HG02852 (cell line): ENCODE measurements around the gene CELF4.

Experiments used
- ATAC-seq: cut with Tn5 transposase; IDR thresholded peaks from one replicate; pipeline ENCODE4 v1.9.1; 2021; ENCODE audit warnings: mild to moderate bottlenecking, moderate library complexity; ENCODE audit not compliant: unreplicated experiment

The CELF4 gene

DNA sequence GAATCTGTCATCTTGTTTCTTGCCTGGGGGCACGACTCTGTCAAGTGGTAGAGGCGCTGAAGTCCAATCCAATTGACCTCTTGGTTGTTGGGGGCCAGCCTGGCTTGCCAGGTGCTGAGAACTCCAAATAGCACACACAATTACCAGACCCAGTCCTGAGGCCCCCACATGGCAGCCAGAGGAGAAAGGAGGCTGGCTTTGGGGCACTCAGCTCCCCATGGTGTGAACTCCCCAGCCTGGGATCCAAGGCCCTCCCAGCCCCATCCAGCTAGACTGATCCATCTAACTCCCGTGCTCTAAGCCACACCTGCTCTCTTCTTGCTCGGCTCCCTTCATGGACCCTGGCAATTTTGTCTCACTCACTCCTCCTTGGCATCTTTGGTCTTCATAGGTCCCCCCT, 170.0 kb downstream of the CELF4 start:
- no peak for ATAC-seq

DNA sequence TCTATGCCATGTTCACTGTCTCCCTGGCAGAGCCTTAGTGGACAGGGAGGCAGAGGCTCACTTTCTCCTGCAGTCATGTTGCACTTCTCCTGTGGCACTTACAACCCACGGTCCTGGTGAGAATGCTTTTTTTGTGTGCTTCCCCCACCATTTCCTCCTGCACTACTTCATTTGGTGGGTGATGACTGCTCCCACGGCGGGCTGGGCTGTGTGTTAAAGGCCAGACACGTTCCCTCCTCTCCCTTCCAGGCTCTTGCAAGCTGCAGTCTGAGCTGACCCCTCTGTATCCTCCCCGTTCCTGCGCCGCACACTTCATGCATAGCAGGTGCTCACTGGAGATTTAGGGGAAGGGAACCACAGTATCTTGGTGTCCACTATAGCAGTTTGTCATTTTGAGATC, 170.5 kb downstream of the CELF4 start:
- ATAC-seq: no peak

DNA sequence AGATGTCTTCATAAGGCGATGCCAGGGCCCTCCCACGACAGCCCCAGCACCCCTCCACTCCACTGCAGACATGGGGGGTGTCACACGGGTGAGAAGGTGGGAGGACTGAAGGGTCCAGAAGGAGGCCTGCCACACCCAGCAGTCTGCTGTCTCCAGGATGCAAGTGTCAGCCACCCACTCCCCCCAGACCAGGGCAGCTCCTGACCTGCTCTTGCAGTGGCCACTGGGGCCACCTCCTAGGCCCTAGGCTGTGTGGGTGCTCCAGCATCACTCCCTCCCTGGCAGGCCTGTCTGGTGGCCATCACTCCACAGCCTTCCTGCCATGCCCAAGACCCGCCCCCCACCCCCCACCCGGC, 171.0 kb downstream of the CELF4 start:
- ATAC-seq: no peak

DNA sequence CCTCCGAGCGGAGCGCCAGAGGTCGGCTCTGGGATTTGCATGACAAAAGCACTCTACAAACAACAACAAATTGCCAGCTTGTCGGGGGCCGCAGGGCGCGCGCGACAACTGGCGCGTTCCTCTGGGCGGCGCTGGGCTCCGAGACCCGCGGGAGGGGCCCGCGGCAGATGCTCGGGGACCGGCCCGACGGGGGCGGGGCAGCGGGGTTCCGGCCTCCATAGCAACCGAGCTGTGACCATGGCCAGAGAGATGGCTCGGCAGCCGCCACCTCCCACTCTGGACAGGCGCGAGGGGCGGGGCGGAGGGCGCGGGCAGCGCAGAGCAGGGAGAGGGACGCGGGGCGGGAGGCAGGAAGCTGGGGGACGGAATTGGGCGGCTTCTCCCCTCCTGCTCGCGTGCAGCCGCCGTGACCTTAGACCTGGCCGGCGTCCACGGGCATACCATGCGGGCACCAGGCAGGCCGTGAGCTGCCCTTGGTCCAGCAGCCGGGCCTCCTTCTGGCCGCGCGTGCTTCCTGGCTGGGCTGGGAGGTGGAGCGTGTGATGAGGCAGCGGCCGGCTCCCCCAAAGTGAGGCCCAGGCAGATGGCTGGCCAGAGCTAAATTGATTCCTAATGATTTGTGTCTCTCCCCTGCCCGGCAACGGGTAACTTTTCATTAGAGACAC, 171.5 kb downstream of the CELF4 start:
- ATAC-seq: no peak

DNA sequence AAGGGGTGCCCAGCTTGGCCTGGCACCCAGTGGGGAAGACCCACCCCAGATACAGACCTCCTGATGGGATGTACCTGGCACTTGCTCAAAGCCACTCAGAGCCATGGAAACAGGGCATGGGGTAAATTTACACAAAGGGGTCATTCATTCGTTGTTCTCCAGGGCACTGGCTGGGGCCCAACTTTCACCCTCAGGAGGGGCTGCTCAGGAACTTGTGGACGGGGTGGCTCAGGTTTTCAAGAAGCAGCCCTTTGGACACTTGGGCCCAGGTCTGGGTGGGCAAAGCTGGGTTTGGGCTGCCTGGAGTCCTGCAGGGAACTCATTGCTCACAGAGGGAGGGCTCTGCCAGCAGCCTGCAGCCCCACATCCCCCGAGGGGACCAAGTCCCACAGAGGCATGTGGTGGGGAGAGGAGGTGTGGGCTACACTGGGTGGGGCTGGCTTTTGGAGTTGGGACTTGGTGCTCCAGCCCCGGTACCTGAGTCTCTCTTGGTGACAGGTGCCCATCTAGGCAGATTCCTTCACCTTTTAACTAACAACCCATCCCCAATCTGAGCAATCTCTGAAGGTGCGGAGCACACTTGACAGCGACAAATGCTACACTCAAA, 172.3 kb downstream of the CELF4 start:
- no peak for ATAC-seq

DNA sequence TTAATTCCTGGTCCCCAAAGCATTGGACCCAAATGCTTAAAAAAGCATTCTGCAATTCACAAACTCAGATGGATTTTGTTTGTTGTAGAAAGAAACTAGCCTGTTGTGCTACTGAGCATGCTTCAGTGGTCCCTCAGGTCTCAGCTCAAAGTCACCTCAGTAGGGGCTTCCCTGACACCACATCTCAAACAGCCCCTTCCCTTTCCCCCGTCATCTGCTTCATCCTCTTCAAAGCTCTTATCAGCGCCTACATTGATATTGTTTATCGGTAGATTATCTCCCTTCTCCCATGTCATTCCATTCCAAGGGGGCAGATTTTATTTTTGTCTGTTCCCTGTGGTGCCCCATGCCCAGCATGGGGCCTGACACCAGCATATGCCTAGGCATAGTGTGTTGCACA, 172.9 kb downstream of the CELF4 start:
- peak; percentile 33 for ATAC-seq

DNA sequence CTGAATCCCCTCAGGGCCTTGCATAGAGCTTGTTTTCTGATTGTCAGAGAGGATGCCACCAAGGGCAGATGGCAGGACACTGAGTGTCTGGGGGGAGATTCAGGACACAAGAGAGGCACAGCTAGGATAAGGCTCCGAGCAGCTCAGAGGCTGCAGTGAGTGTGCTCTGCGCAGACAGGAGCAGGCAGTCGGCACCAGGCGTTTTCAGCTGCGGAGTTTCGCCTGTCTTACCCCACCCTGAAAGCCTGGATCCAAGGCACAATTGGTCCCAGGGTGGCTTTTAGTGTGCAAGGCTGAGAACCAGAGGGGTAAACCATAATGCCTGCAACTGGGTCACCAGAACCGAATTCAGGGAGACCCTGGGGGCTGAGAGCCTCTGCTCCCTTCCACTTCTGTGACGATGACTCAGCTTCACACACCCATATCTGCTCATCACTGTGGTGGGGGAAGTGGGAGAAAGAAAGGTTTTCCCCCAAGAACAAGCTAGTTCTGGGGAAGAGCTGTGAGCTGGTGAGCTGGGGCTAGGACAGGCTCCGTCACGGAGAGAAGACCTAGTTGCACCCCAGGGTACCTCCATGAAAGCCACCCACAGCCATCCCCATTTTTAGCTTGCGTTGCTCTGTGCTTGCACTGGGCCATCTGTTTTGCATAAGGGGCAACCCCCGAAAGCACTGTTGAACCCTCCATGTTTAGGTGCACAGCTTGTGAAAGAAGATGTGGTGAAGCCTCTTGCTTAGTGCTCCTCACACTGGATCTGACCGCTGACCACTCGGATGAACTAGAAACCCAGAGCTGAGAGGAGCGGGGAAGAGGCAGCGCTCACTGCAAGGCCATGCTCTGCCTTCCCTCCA, 173.7 kb downstream of the CELF4 start:
- peak; percentile 71 for ATAC-seq

DNA sequence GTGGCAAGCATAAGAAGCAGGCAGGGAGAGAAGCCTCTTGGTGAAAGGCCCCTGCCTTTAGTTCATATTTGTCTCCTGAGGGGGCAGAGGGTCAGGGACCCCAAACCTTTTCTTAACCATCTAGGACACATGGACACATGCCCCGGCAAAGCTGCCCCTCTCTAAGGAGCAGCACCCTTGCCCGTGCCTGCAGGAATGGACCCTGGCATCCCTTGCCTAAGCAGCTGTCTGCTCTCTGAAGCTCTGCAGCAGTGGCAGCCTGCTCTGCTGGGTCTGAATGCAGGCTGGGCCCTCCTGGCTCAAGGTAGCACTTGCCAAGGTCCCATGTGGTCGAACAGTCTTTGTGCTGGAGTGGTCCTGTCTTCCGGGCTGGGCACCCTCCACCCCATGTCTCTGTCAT, 174.4 kb downstream of the CELF4 start:
- ATAC-seq: no peak

DNA sequence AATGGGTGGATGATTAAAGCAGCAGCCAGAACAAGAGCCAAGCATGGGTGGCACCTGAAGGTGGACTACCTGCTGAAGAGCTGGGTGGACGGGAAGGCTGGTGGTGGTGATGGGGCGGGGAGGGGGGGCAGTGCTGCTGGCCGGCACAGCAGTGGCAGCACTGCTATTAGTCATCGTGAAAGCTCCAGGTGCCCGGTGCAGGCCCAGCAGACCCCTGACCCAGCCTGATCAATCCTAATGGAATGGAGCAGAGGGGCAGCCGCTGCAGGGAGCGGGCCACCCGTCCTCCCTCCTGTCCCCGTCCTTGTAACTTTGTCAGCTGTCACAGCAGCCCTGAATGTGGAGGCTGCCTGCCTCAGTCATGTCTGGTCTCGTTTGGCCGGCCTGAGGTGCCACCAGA, 174.9 kb downstream of the CELF4 start:
- ATAC-seq: no peak

DNA sequence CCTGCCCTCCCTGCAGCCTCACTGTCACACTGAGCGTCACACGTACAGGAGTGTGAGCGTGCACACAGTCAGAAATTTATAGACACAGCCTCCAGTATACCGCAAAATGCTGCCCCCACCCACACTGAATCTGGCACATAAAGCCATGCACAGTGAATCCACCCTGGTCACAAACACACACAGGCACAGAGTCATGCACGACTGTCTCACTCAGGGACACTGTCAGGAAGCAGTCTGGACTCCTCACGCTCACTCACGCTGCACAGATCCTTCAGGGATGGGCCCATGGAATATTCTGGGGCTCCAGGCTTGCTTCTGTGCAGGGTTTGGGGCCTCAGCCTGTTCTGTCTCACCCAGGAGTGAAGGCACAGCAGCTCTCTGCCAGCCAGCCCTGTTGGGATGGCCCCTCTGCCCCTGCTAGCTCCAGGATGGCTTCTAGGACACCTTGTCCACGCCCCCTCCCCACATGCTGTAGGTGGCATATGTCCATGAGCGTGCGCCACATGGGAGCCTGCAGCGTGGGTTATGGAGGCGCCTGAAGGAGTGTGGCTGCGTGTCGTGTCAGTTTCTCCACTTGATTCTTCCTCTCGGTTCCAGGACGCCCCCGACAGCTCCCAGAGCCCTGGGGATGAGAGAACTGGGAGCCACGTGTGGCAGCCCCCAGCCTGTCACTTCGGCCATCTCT, 175.8 kb downstream of the CELF4 start:
- ATAC-seq: no peak

DNA sequence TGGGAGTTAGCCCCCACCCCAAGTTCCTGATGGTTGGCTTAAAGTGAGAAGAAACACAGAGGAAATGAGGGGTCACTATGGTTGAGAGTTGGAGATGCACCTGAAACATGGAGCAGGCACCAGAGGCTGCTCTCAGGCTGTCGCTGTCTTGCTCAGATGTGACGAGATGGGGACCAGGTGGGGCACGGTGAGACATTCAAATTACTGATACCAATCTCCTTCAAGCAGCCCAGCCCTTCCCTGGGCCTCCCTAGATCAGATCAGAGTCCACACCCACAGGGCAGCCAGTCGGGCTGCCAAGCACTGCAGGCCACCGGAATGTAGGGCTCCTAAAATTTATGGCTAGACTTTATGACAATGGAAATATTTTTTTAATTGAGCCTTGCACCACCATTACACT, 176.6 kb downstream of the CELF4 start:
- no peak for ATAC-seq

DNA sequence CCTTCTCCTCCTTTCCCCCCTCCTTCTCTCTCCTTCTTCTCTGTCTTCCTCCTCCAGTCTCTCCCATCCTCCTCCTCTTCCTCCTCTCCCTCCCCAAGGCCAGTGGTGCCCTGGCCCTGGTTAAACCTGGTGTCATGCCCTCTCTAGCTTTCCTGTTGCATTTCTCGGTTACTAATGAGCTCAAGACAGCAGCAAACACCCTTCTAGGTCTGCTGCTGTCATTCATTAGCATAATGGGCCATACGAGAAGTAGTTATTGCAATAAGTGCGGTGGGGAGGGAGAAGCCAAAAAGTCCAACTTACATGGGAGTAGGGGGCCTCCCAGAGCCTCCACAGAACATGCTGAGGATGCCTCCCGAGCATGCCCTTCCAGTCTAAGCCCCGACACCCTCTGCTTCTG, 177.2 kb downstream of the CELF4 start:
- ATAC-seq: no peak

DNA sequence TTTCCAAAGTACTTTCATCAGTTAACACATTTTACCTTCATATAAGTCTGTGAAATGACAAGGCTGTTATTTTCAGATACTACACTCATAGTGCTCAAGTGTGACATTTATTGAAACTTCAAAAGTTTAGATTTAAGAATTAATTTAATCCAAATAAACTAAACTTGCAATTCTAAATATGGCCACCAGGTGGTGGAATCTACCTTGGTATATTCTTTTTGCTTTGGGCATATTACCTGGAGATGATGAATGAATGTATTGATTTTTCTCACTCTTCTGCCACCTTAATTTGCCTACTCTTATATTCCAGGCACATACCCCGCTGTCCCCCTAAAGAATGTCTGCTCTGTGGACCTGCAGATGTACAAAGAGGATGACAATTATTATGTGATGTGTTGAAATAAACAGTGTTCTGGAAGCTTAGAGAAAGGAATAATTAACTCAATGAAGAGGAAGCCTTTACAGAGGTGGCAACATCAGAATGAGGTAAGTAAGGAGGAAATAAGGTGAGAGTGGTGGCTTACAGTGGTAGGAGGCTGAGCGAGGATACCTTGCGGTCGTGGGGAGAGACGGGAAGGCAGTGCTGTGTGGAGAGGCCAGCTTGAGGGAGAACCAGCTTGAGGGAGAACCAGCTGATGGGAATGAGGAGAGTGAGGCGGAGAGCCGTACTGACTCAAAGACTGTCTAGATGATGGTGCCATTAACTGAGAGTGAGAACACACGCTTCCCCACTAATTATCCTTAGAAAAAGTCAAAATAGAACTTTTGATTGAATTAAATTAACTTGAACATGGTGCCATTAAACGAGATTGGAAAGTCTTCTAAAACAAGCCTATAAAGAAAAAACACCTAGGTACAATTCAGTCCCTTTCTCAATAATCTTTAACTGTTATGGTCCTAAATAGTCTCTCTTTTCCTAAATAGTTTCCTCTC, 179.5 kb downstream of the CELF4 start:
- no peak for ATAC-seq

DNA sequence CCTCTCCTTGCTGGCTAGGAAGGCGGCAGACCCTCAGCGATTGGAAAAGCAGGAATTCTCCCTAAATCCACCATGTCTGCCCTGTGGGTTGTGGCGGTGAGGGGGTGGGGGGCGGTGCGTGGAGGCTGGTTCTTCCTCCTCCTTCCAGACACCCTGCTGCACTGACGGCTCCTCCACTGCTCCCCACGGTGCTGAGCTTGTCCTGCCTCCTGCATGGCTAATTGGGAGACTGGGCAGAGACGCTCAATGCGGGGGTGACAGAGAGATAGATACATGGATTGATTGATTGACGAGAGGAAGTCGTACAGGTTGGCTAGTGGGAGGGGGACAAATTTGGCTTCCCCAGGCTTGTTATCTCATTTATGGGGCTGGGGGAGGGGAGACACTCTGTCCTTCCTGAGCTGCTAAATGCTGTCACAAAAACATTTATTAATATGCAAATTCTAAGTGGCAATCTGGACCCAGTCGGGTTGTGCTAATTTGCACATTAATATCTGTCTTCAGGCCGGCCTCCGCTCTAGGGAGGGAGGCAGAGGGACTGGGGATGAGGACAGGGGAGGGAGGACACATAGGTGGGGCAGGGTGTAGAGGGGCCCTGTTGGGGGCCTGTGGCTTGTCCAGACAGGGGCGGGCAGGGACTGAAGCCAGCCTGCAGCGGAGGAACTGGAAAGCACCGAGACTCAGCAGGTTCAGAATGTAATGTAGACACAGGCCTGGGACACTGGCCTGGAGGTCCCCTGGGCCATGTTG, 181.6 kb downstream of the CELF4 start:
- ATAC-seq: no peak

DNA sequence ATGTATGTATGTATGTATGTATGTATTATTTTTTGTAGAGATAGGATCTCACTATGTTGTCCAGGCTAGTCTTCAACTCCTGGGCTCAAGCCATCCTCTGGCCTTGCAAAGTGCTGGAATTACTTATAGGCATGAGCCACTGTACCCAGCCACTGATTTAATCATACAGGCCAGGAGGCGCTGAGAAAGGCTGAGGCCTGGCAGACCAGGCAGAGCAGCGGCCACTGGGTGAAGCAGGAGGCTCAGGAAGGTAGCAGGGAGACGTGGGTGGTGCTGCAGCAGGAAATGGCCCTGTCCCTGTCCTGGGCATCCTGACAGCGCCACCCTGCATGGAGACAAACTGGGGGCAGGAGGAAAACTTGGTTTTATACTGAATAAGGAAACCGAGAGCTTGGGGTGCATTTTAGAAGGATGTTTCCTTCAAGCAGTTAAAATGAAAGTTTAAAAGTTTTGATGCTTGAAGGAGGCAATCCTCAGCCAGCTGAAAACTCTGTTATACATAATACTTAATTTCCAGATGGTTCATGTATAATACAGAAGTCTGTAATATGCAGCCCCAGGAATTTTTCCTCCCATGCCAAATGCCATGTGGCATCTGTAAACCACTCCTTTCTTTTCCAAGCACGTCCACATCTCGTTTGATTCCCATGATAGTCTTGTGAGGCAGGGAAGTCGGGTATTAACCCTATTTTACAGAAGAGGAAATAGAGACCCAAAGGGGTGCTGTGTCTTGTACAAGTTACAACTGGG, 182.4 kb downstream of the CELF4 start:
- no peak for ATAC-seq

DNA sequence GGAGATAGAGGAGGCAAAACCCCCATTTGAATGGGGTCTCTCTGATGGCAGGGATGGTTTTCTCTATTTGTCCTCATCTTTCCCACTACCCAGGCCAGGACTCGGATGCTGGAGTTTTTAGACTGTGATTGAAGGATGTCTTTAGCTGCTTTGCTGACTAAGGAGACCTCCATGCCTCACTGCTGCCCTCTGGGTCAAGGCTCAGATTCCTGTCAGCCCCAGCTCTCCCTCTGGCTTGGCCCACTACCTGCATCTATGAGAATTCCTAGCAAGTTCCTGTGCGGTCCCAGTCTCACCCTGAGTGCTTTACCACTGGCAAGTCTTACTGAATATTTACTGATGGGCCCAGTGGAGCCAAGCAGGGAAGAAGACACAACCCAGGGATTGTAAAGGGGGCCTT, 184.0 kb downstream of the CELF4 start:
- no peak for ATAC-seq

DNA sequence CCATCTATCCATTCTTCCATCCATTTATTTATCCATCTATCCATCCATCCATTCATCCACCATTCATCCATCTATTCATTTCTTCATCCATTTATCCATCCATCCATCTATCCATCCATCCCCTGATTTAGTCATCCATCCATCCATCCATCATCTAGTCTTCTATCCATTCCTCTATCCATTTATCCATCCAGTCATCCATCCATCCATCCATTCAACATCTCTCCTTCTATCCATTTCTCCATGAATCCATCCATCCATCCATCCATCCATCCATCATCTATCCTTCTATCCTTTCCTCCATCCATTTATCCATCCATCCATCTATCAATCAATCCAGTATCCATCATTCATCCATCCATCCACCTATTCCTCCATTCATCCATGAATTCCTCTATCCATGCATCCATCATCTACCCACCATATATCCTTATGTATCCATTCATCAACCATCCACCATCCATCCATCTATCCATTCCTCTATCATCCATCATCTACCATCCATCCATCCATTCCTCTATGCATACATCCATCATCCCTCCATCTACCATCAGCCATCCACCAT, 185.0 kb downstream of the CELF4 start:
- ATAC-seq: no peak

DNA sequence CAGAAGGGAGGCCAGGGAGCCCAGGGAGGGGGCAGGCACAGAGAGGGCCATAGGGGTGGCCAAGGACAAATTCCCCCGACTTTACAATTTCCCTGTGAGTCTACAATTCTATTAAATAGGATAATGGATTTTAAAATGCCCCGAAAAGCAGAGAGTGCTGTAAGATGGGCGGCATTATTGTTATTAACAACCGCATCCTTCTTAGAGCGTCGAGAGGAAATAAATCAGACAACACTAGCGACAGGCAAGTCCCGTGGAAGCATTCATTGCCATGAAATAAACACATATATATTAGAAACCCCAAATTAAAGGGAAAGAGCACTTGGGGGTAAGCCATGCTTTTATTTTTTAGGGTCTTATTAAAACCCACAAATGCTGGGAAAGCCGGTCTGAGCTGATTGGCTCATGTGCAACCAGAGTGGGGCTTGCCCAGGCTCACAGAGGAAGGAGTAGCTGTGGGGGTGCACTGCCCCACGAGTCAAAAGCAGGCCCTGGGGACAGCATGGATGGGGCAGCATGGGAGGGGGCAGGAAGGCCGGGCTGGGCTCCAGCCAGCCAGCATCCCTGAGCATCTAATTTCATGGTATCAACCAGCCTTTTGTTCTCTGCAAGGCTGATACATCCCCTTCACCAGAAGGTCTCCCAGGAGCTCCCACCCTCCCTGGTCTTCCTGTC, 187.1 kb downstream of the CELF4 start:
- ATAC-seq: no peak
